CD4-positive, alpha-beta T cell treated with Interleukin-1 beta for 1 hour (primary cell): ENCODE data around the gene PTEN.

Experiments used
- DNase-seq, 2 donors: peaks; one replicate each; pipeline ENCODE4 v3.0.0-alpha.2; 2020 to 2022

PTEN gene

DNA sequence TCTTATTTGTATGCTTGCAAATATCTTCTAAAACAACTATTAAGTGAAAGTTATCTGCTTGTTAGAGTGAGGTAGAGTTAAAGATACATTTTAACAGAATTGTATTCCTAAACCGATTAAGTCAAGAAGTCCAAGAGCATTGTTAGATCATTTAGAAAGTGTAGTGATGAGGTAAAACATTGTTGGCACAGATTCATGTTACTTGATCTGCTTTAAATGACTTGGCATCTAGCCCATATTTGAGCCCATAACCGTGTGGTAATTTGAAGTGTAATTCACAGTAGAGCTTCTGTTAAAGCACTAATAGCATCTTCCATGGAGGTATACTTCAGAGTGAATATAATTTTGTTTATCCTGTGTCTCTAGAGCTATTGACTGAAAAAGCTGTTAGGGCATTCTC, 62.1 kb downstream of the PTEN start:
- DNase-seq: no peak

DNA sequence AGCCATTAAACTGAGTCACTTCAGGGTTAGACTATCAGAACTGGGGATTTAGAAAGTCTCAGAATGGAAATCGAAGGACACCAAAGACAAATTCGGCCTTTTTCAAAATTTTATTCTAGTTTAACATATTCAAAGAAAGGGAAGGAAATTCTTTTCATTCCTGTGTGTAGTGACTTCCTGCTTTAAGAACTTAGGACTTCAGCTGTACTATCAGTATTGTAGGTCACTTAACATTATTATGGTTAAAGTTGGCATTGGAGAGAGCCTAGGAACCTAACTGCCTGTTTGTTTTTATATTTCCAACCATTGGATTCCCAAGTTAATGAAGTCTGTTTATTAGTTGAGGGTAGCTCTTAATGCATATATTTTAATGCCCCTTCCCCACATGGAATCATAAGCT, 63.7 kb downstream of the PTEN start:
- no peak for DNase-seq

DNA sequence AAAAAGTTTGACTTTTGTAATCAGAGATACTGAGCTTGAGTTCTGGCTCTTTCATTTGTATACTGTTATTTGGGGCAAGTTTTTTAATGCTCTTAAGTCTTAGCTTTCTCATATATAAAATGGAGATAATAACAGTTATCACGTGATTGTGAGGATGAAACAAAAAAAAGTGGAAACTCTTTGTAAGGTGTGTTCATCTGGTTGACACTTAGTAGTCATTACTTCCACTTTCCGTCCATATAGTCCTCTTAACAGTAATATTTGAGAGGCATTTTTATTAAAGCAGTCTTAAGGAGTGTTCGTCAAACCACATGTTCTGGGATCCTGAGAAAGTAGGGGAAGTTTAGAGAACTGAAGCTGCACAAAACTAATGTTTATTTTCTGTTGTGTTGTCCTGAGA, 65.6 kb downstream of the PTEN start:
- no peak for DNase-seq

DNA sequence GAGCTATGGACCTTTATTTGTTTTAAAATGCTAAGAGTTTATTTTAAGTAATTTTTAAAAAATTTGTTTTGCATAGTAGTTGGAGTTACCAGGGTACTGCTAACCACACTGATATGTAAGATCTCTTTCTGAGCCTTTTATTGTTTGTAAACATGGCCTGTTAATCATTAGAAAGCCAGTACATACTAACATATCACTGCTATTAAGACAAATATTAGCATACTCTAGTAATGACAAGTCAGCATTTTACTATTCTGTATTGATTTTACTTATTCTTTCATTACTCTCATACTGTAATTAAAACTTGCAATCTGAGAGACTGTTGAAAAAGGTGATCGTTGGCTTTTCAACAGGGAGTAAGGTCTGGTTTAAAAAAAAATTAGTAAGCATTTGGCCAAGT, 66.7 kb downstream of the PTEN start:
- DNase-seq: no peak

DNA sequence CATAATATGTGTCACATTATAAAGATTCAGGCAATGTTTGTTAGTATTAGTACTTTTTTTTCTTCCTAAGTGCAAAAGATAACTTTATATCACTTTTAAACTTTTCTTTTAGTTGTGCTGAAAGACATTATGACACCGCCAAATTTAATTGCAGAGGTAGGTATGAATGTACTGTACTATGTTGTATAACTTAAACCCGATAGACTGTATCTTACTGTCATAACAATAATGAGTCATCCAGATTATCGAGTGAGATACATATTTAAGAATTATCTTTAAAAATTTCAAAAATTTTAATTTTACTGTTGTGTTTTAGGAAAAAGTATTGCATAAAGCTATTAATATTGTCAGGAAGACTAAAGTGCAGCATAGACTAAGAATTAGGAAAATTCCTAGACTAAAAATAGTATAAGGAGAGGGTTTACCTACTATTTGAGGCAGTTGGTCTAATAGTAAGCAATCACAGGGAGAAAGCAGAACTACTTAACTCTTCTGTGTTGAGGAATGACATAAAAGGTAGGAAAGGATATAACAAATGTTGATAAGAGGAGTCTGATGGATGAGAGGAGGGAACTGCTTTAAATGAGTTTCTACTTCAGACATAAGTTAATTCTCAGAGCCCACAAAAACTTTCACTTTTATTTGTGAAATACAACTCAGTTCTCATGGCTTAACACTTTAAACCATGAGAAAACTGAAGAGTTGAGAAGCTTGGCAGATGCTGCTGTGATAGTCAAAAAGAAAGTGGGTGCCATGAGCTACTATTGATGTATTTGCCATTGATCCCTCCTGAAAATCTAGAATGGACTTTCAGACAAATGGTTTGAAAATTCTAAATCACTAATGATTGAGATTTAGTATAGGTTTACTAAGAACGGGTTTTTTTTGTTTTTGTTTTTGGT, 67.8 kb downstream of the PTEN start:
- no peak for DNase-seq

DNA sequence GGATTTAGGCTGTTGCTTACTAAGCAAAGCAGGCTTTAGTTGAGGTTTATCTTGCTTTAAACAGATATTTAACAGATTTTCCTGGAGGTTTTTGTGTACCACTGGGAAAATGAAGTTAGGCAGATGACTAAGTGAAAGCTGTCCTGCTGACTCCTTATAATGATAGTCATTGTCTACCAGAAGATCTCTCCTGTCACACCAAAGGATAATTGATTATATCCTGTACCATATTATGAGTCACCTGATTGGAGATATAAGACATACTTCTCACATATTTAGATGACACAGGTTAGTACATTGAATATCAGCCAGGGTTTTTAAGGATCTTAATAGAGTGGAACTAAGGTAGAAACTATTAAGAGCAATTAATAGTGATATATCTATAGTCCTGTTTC, 68.4 kb downstream of the PTEN start:
- no peak for DNase-seq

- DNase-seq: no peak
Observed at GRCh38 chr10:87935290-87936141, 72.1 kb downstream of the PTEN start.

DNA sequence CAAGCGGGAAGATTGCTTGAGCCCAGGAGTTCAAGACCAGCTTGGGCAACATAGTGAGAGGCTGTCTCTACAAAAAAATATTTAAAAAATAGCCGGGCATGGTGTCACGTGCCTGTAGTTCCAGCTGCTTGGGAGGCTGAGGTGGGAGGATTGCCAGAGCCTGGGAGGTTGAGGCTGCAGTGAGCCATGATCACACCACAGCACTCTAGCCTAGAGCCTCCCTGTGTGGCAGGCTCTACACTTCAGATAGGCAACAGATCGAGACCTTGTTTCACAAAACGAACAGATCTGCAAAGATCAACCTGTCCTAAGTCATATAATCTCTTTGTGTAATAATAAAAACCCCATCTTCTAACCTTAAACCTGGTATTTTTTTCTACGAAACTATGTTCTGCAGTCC, 76.8 kb downstream of the PTEN start:
- DNase-seq: no peak

DNA sequence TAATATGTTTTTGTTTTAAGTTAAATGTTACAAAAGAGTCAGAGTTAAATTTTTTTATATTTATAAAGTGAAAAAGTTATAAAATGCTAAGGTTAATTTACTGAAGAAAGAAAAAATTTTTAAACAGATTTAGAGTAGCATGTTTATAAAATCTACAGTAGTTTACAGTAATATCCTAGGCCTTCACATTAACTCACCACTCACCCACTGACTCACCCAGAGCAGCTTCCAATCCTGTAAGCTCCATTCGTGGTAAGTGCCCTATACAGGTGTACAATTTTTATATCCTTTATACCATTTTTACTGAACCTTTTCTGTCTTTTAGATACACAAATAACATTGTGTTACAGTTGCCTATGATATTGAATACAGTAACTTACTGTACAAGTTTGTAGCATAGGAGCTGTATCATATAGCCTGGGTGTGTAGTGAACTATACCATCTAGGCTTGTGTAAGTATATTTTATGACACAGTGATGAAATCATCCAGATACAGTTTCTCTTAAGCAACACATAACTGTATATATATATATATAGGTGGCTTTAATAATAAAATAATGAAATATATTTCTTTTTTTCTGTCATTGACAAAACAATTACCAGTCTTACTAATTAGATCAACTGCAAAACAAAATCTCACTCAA, 79.6 kb downstream of the PTEN start:
- DNase-seq: no peak

GRCh38 chr10:87945984-87946383, 82.6 kb downstream of the PTEN start:
- no peak for DNase-seq

GRCh38 chr10:87952612-87953011, 89.2 kb downstream of the PTEN start:
- no peak for DNase-seq

DNA sequence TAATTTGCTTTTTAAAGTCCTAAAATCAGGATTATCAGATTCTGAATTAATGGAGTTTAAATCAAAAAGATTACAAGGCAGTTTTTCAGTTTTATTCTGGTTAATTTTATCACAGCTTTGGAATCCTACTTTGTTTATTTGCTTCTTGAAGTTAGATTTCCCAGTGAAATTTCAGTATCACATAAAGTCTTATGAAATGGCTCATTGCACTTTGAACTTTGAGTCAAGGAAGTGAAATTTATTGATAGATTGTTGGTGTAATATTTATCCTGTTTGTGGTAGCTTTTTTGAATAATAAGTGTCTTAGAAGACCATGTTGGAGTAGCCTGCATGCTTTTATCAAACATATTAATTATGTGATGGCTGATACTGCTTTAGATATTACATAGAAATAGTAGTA, 92.6 kb downstream of the PTEN start:
- DNase-seq: no peak

GRCh38 chr10:87957702-87958101, 94.3 kb downstream of the PTEN start:
- DNase-seq: no peak

DNA sequence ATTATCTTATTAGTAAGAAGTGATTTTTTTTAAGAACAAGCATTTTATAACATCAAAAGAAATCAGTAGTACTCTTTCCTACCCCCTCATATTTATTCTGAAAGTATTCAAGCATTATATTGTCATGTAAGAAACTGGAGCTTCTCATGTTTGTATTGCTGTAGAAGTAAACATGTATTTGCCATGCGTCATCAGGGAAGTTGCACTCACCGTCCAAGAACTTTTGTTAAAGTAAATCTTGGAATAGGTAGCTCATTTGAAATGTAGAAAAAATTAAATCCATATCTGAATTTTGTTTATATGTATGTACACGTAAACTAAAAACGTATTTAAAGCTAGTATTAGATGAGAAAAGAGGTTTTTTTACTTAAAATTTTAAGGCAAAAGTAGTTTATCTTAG, 96.8 kb downstream of the PTEN start:
- DNase-seq: no peak

- no peak for DNase-seq
Observed at GRCh38 chr10:87961314-87961713, 97.9 kb downstream of the PTEN start.

- no peak for DNase-seq
Observed at GRCh38 chr10:87966459-87966858, 103.0 kb downstream of the PTEN start.

GRCh38 chr10:87973635-87974034, 110.2 kb downstream of the PTEN start:
- no peak for DNase-seq

GRCh38 chr10:87974130-87974529, 110.7 kb downstream of the PTEN start:
- no peak for DNase-seq

DNA sequence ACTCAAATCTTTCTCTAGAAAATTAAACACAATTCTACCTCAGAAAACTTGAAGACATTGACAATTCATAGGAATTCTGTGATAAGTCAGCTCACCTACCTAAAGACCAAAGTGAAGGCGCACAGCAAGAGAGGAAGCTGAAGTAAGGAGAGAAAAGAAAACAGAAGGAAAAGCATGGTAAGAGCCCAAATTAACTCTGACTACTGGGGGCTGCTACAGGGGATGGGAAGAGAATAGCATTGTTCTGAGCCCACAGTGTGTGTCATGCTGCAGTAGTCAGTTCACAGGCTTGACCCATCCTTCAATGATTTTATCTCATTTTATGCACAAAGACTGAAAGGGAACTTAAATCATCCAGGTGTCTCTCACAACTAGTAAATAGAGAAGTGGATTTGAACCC, 111.3 kb downstream of the PTEN start:
- DNase-seq: no peak

DNA sequence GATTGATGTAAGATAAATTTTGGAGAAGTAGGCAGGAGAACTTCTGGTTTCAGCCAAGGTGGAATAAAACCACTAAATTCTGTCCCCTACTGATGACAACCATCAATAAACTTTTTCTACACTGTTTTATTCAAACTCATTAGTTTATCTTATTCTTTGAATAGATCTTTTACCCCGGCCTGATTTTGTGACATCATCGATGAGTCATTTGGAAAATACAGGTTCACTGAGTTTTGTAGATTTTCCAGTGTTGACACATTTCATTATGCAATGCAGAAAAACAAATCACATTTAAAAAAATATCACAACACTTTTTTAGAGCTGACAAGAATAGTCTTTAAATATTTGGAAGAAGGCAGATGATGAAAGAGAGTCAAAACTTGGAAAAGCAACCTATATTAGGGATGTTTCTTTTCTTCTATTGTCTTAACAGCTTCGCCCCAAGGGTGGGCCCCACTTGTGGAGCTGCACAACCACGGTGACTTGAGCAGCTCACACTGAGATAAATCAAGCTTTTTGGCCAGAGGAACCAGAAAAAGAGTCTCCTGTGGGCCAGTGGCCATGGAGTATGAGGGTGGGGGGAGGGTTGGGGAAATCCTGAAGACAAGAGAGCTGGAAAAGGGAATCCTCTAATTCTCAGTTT, 112.8 kb downstream of the PTEN start:
- no peak for DNase-seq

DNA sequence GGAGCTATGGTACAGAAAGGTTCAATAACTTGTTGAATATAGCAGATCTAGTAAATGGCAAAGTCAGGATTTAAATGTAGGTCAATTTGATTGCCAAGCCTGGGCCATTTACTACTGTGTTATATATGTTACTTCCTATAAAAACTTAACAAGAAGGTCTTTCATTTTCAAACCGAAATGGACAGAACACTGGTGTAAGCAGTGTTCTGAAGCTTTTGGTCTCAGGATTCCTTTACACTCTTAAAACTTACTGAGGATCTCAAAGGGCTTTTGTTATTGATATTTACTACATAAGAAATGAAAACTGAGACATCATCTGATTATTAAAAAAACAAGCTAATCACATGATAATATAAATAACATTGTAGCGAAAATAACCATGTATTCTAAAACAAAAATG, 114.7 kb downstream of the PTEN start:
- DNase-seq: no peak

DNA sequence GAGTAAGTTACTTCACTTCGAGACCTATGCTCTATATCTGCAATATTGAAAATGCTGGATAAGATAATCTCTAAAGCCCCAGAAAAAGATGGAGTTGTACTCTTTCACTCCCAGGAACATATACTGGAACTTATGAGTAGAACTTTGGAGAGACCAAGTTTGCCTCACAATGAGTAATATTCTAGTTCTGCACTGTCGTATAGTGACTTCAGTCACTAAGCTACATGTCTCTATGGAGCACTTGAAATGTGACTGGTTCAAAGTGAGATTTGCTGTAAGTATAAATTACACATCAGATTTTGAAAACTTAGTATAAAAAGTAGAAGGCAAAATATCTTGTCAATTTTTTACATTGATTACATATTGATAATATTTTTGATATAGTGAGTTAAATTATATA, 116.4 kb downstream of the PTEN start:
- DNase-seq: no peak

DNA sequence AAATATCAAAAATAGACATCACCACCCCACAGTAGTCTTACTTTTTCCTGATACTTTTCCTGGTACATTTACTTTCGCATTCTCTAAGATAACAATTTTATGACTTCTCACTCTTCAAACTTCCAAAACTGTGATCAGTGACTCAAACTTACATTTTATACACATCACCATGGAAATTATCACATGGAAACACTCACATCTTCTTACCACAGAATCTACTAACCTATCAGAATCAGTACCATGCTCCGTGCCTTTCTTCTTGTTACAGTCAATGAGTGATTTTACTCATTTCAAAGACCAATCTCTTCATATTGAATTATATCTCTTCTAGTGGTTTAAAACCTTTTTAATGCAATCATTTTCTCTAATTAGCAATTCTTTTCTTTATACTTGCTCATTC, 120.3 kb downstream of the PTEN start:
- no peak for DNase-seq
